ENCODE measurements around the gene CYP4F8. TPM values are rescaled to one million over a fixed set of nuclear protein-coding genes. Genes with fewer than 3 reads are reported as not detected.
"Not testable (repeated sequence)": the region's sequence is repeated elsewhere in the genome, so short reads cannot be mapped to it uniquely, and the experiment has no call there.

CYP4F8 gene
- total RNA-seq, 2 experiments from 2014 or later, result not detected

GRCh38 chr19:15588265-15588664 is 26.8 kb upstream of the CYP4F8 start:
- Histone ChIP-seq H3K9me2 (ENCODE audit: insufficient read depth, low read length) (no peaks in the 10 kb centered on the region), H3K27ac (ENCODE audit: low read depth, low read length, poor library complexity, severe bottlenecking) (no peak overlapping the region), H3K9me3 (ENCODE audit: low read length) (no peaks in the 10 kb centered on the region), H4K20me1 (ENCODE audit: insufficient read depth, low read length) (no peaks in the 10 kb centered on the region), H2AFZ (ENCODE audit: low read length) (no peak overlapping the region), H3K4me1 (ENCODE audit: insufficient read depth, low read length, poor library complexity, severe bottlenecking) (no peaks in the 10 kb centered on the region), H3K36me3 (ENCODE audit: insufficient read depth, low read length) (no peaks in the 10 kb centered on the region), H3K79me2 (ENCODE audit: insufficient read depth, low read depth, low read length) (no peaks in the 10 kb centered on the region), H3K4me2 (ENCODE audit: low read length) (no peak overlapping the region), H3K4me3 (ENCODE audit: low read depth, low read length, poor library complexity, severe bottlenecking) (no peak overlapping the region)
- TF ChIP-seq EZH2phosphoT487 (IDR thresholded peaks at IDR 0.05; ENCODE audit: borderline replicate concordance, low read depth, low read length) (no peak), CTCF (conservative IDR thresholded peaks at IDR 0.05; ENCODE audit: low read length) (no peak)
- intact Hi-C loops (cut with micrococcal nuclease; ENCODE audit: unreplicated experiment), result no loop called here
- DNase-seq (ENCODE audit: low spot score), result no peak
- ChIA-PET CTCF (ENCODE audit: unreplicated experiment) (no interaction called here), POLR2A (no interaction called here)
- BruUV-seq (replicated peaks), result no TSS peak

GRCh38 chr19:15589760-15590451 is 25.1 kb upstream of the CYP4F8 start:
- H3K36me3 ChIP-seq (ENCODE audit: insufficient read depth, low read length), result no peaks in the 10 kb centered on the region
- no peaks in the 10 kb centered on the region for H4K20me1 ChIP-seq (ENCODE audit: insufficient read depth, low read length)
- no peak overlapping the region for H2AFZ ChIP-seq (ENCODE audit: low read length)
- ChIA-PET POLR2A (interaction anchor here (0.7 kb wide), 1 partner anchor 509 kb away, joined by 5 read pairs; no protein-coding TSS in a partner anchor), CTCF (ENCODE audit: unreplicated experiment) (no interaction called here)
- H3K4me3 ChIP-seq (ENCODE audit: low read depth, low read length, poor library complexity, severe bottlenecking), result no peak overlapping the region
- TF ChIP-seq CTCF (conservative IDR thresholded peaks at IDR 0.05; ENCODE audit: low read length), result no peak
- TF ChIP-seq EZH2phosphoT487 (IDR thresholded peaks at IDR 0.05; ENCODE audit: borderline replicate concordance, low read depth, low read length), result no peak
- intact Hi-C loops (cut with micrococcal nuclease; ENCODE audit: unreplicated experiment), result no loop called here
- H3K4me1 ChIP-seq (ENCODE audit: insufficient read depth, low read length, poor library complexity, severe bottlenecking), result no peaks in the 10 kb centered on the region
- DNase-seq (ENCODE audit: low spot score), result no peak
- H3K4me2 ChIP-seq (ENCODE audit: low read length), result no peak overlapping the region
- no peaks in the 10 kb centered on the region for H3K9me3 ChIP-seq (ENCODE audit: low read length)
- BruUV-seq (replicated peaks), result no TSS peak
- no peaks in the 10 kb centered on the region for H3K79me2 ChIP-seq (ENCODE audit: insufficient read depth, low read depth, low read length)
- H3K27ac ChIP-seq (ENCODE audit: low read depth, low read length, poor library complexity, severe bottlenecking), result no peak overlapping the region
- H3K9me2 ChIP-seq (ENCODE audit: insufficient read depth, low read length), result no peaks in the 10 kb centered on the region

DNA sequence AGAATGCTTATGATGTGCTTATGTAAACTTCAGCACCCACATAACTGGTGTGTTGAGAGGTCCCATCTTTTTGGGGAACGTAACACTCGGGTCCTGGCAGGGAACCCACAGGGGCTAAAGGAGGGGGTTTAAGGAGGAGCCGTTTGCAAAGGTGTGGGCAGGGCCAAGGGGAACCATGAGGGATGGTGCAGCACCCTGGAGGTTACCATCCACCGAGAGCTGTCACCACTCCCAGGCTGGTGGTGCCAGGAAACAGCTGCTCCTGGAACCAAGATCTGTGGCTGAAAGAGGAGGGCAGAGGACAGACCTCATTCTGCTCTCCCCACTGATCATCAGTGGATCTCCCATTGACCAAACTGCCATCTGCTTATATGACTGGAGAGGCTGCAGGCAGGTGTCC is 23.2 kb upstream of the CYP4F8 start:
- Histone ChIP-seq H3K9me3 (ENCODE audit: low read length) (no peaks in the 10 kb centered on the region), H3K27ac (ENCODE audit: low read depth, low read length, poor library complexity, severe bottlenecking) (no peak overlapping the region), H3K4me2 (ENCODE audit: low read length) (no peak overlapping the region), H3K4me3 (ENCODE audit: low read depth, low read length, poor library complexity, severe bottlenecking) (no peak overlapping the region), H2AFZ (ENCODE audit: low read length) (no peak overlapping the region), H3K79me2 (ENCODE audit: insufficient read depth, low read depth, low read length) (no peaks in the 10 kb centered on the region), H4K20me1 (ENCODE audit: insufficient read depth, low read length) (no peaks in the 10 kb centered on the region), H3K4me1 (ENCODE audit: insufficient read depth, low read length, poor library complexity, severe bottlenecking) (no peaks in the 10 kb centered on the region), H3K36me3 (ENCODE audit: insufficient read depth, low read length) (no peaks in the 10 kb centered on the region), H3K9me2 (ENCODE audit: insufficient read depth, low read length) (no peaks in the 10 kb centered on the region)
- intact Hi-C loops (cut with micrococcal nuclease; ENCODE audit: unreplicated experiment), result no loop called here
- TF ChIP-seq EZH2phosphoT487 (IDR thresholded peaks at IDR 0.05; ENCODE audit: borderline replicate concordance, low read depth, low read length), result no peak
- no peak for TF ChIP-seq CTCF (conservative IDR thresholded peaks at IDR 0.05; ENCODE audit: low read length)
- no TSS peak for BruUV-seq (replicated peaks)
- ChIA-PET POLR2A (interaction anchor here (0.8 kb wide), 1 partner anchor 45 kb away, joined by 3 read pairs; no protein-coding TSS in a partner anchor), CTCF (ENCODE audit: unreplicated experiment) (interaction anchor here (0.6 kb wide), 1 partner anchor 15 kb away, joined by 3 read pairs; no protein-coding TSS in a partner anchor)
- DNase-seq (ENCODE audit: low spot score), result no peak

DNA sequence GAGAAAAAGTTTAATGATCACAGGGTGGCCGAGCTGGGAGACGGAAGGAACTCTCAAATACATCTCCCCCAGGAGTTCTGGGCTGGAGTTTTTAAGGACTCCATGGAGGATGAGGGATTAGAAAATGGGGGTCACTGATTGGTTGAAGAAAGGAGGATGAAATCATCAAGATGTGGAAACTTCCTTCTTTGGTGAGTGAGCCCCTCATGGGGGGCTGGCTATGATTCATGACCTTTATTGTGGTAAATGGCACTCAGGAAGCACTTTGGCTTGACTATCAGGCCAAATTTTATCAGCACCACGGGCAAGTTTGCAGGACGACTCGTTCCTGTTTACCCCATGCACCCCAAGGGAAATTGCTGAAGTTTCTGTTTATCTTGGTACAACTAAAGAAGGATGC is 22.5 kb upstream of the CYP4F8 start:
- DNase-seq (ENCODE audit: low spot score); CTCF ChIA-PET (ENCODE audit: unreplicated experiment); H3K9me2 ChIP-seq (ENCODE audit: insufficient read depth, low read length); intact Hi-C loops (cut with micrococcal nuclease; ENCODE audit: unreplicated experiment); BruUV-seq (replicated peaks); H3K9me3 ChIP-seq (ENCODE audit: low read length); H3K4me1 ChIP-seq (ENCODE audit: insufficient read depth, low read length, poor library complexity, severe bottlenecking); H2AFZ ChIP-seq (ENCODE audit: low read length); H4K20me1 ChIP-seq (ENCODE audit: insufficient read depth, low read length); H3K27ac ChIP-seq (ENCODE audit: low read depth, low read length, poor library complexity, severe bottlenecking); H3K36me3 ChIP-seq (ENCODE audit: insufficient read depth, low read length); H3K4me2 ChIP-seq (ENCODE audit: low read length); H3K4me3 ChIP-seq (ENCODE audit: low read depth, low read length, poor library complexity, severe bottlenecking); H3K79me2 ChIP-seq (ENCODE audit: insufficient read depth, low read depth, low read length): not testable (repeated sequence)
- POLR2A ChIA-PET, result interaction anchor here (0.8 kb wide), 1 partner anchor 46 kb away, joined by 3 read pairs; no protein-coding TSS in a partner anchor
